LNCAP (cell line): ENCODE measurements around the gene SCYL3.
A peak's percentile ranks its signal among the peaks of the same experiment; 100 is the strongest.

Experiments
- TF ChIP-seq, protein P1 (sequence below): fragments of 450-650 bp; IDR thresholded peaks from 2 replicates; pipeline ENCODE4 v1.5.1; 2017; ENCODE audit warnings: mild to moderate bottlenecking

SCYL3 gene

DNA sequence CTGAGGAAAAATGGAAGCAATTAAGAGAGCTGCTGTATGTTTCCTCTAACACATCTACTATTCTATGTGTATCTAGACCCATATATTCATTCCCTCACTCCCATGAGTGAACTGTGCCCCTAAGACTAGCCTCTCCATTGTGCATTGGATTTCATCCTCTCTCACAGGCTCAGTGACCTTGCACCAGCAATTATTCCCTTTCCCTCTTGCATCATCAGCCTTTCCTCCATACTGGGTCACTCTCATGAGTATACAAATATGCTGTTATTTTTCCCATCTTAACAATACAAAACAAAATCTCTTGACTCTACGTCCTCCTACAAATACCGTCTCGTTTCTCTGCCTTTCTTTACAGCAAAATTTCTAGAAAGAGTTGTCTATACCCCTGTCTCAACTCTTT, 69.5 kb downstream of the SCYL3 start:
- TF ChIP-seq, protein P1, sequence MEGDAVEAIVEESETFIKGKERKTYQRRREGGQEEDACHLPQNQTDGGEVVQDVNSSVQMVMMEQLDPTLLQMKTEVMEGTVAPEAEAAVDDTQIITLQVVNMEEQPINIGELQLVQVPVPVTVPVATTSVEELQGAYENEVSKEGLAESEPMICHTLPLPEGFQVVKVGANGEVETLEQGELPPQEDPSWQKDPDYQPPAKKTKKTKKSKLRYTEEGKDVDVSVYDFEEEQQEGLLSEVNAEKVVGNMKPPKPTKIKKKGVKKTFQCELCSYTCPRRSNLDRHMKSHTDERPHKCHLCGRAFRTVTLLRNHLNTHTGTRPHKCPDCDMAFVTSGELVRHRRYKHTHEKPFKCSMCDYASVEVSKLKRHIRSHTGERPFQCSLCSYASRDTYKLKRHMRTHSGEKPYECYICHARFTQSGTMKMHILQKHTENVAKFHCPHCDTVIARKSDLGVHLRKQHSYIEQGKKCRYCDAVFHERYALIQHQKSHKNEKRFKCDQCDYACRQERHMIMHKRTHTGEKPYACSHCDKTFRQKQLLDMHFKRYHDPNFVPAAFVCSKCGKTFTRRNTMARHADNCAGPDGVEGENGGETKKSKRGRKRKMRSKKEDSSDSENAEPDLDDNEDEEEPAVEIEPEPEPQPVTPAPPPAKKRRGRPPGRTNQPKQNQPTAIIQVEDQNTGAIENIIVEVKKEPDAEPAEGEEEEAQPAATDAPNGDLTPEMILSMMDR = no peak

GRCh38 chr1:169821500-169821899, 72.2 kb downstream of the SCYL3 start:
- TF ChIP-seq, protein P1 = no peak

GRCh38 chr1:169816617-169817016, 77.1 kb downstream of the SCYL3 start:
- TF ChIP-seq, protein P1 = no peak

DNA sequence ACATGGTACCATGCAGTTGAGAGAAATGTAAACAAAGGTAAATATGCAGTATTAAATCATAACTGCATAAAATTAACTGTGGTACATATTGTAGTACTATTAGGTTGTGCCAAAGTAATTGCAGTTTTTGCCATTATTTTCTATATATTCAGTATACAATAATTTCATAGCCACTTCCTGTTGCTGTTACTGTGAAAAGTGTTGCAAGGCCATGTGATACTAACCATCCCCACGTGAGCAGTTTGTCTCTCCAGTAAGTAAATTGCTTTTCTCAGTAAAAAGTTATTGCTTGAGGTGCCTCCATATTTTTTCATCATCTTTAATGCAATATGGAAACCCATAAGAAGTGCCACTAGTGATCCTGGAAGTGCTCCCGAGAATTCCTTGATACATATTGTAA, 79.4 kb downstream of the SCYL3 start:
- TF ChIP-seq, protein P1 = no peak

- TF ChIP-seq, protein P1 = no peak
These were observed 81.6 kb downstream of the SCYL3 start for GRCh38 chr1:169812131-169812530.

DNA sequence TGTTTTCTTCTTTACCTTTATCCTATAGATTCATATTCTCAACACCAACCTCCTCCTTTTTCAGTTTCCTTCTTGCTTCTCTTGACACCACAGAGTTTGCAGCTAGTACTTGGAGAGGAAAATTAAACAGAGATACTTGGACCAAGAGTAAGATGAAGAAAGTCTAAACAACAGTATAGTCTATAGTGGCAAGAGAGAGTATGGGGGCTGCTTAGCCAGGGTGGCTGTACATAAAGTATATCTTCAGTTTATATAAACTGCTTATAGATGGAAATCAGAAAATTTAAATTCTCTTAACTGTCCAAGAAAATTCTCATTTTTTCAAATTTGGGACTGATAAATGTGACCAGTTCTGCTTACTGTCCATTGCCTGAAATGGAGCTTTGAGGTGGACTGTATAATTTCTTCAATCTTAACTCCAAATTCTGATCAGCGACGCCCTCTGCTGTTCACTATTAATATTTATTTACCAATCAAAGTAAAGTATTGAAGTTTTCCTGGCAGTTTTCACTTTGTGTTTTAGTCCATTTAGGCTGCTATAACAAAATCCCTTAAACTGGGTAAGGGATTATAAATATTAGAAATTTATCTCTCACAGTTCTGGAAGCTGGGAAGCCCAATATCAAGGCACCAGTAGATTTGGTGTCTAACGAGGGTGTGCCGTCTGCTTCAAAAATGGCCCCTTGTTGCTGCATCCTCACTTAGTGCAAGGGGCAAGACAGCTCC, 84.2 kb downstream of the SCYL3 start:
- TF ChIP-seq, protein P1 = peak; percentile 67

DNA sequence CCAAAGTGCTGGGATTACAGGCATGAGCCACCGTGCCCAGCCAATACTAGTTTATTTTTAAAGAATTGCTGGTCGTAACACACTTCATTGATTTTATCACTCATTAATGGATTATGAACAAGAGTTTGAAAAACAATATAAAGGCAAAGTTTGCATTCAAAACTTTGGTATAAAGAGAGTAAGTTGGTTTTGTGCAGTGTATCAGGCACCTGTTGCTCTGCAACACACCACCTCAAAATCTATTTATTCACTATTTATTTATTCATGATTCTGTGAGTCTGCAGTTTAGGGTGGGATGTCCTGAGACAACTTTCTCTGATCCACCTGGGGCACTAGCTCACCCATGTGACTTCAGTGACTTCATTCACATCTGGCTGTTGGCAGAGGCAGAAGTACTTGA, 88.8 kb downstream of the SCYL3 start:
- TF ChIP-seq, protein P1 = no peak

DNA sequence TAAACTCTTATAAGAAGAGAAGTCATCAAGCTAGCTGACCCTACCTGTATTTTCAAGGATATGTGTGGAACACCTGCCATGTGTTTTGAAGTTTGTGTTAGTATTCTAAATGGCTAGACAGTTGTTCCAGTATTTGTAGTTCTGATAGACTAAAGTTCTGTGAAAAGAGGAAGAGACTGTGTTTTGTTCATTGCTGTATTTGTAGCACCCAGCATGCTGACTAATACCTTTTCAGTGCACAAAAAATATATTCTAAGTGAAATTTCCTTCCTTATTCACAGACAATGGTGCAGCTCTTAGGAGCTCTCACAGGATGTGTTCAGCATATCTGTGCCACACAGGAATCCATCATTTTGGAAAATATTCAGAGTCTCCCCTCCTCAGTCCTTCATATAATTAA, 90.8 kb downstream of the SCYL3 start:
- TF ChIP-seq, protein P1 = no peak
